ENCODE data around the gene THRB.
A peak's percentile ranks its signal among the peaks of the same experiment; 100 is the strongest.

Gene THRB

GRCh38 chr3:24375947-24376384, 118.7 kb downstream of the THRB start:
- DNase-seq, result no peak

- no peak for DNase-seq
These were observed 119.8 kb downstream of the THRB start for GRCh38 chr3:24374801-24375200.

GRCh38 chr3:24373198-24373959, 121.3 kb downstream of the THRB start:
- DNase-seq, result no peak

- DNase-seq, result no peak
These were observed 122.0 kb downstream of the THRB start for GRCh38 chr3:24372559-24373197.

- no peak for DNase-seq
These were observed 124.1 kb downstream of the THRB start for GRCh38 chr3:24370352-24371090.

GRCh38 chr3:24368605-24369004, 126.0 kb downstream of the THRB start:
- DNase-seq, result peak in 2 of 4 experiments; percentile 19 to 37

GRCh38 chr3:24367664-24368264, 126.9 kb downstream of the THRB start:
- peak in 1 of 4 experiments; percentile 8 for DNase-seq

GRCh38 chr3:24367216-24367615, 127.4 kb downstream of the THRB start:
- DNase-seq, result no peak

GRCh38 chr3:24365168-24365567, 129.5 kb downstream of the THRB start:
- peak; percentile 11 to 52 (median 31) for DNase-seq

- DNase-seq, result no peak
These were observed 130.3 kb downstream of the THRB start for GRCh38 chr3:24364359-24364758.

- DNase-seq, result peak in 3 of 4 experiments; percentile 24 to 34 (median 27)
These were observed 131.4 kb downstream of the THRB start for GRCh38 chr3:24363242-24363641.

GRCh38 chr3:24361623-24362022, 133.0 kb downstream of the THRB start:
- DNase-seq, result no peak

GRCh38 chr3:24360957-24361356, 133.7 kb downstream of the THRB start:
- no peak for DNase-seq

GRCh38 chr3:24359645-24360462, 134.8 kb downstream of the THRB start:
- no peak for DNase-seq

GRCh38 chr3:24359102-24359501, 135.5 kb downstream of the THRB start:
- DNase-seq, result no peak

GRCh38 chr3:24357635-24358034, 137.0 kb downstream of the THRB start:
- no peak for DNase-seq

GRCh38 chr3:24355806-24356205, 138.8 kb downstream of the THRB start:
- DNase-seq, result no peak

- no peak for DNase-seq
These were observed 140.4 kb downstream of the THRB start for GRCh38 chr3:24354230-24354629.

- DNase-seq, result no peak
These were observed 141.6 kb downstream of the THRB start for GRCh38 chr3:24352893-24353553.

GRCh38 chr3:24351779-24352469, 142.7 kb downstream of the THRB start:
- no peak for DNase-seq

Measured in suppressor macrophage (primary cell).